Globus pallidus (tissue), 1 donor: ENCODE results near the gene P2RX2.
"Not testable (repeated sequence)": the region's sequence is repeated elsewhere in the genome, so short reads cannot be mapped to it uniquely, and the experiment has no call there.

ENCODE experiments used
- DNase-seq: peaks from one replicate; pipeline ENCODE4 v3.0.0-alpha.2; 2015; ENCODE audit warnings: low spot score

P2RX2 gene

GRCh38 chr12:132583736-132584135 is 34.8 kb upstream of the P2RX2 start:
- no peak for DNase-seq

- DNase-seq = no peak
Measured at GRCh38 chr12:132584429-132584828, 34.1 kb upstream of the P2RX2 start.

- no peak for DNase-seq
Measured at GRCh38 chr12:132585177-132585576, 33.4 kb upstream of the P2RX2 start.

GRCh38 chr12:132586929-132587328 is 31.6 kb upstream of the P2RX2 start:
- DNase-seq = no peak

GRCh38 chr12:132587781-132588180 is 30.8 kb upstream of the P2RX2 start:
- DNase-seq = no peak

- no peak for DNase-seq
Measured at GRCh38 chr12:132588319-132588718, 30.3 kb upstream of the P2RX2 start.

- no peak for DNase-seq
Measured at GRCh38 chr12:132588821-132589669, 29.5 kb upstream of the P2RX2 start.

GRCh38 chr12:132591107-132591935 is 27.3 kb upstream of the P2RX2 start:
- no peak for DNase-seq

GRCh38 chr12:132592282-132592970 is 26.1 kb upstream of the P2RX2 start:
- DNase-seq = no peak

GRCh38 chr12:132593071-132593470 is 25.5 kb upstream of the P2RX2 start:
- no peak for DNase-seq

- DNase-seq = no peak
Measured at GRCh38 chr12:132593521-132593920, 25.1 kb upstream of the P2RX2 start.

- peak; percentile 78 for DNase-seq
Measured at GRCh38 chr12:132593938-132594358, 24.6 kb upstream of the P2RX2 start.

- DNase-seq = no peak
Measured at GRCh38 chr12:132595183-132595582, 23.4 kb upstream of the P2RX2 start.

GRCh38 chr12:132596016-132596415 is 22.6 kb upstream of the P2RX2 start:
- no peak for DNase-seq

GRCh38 chr12:132597333-132598316 is 21.0 kb upstream of the P2RX2 start:
- no peak for DNase-seq

- not testable (repeated sequence) for DNase-seq
Measured at GRCh38 chr12:132599502-132599901, 19.1 kb upstream of the P2RX2 start.

GRCh38 chr12:132600048-132601032 is 18.2 kb upstream of the P2RX2 start:
- peak; percentile 40 for DNase-seq

GRCh38 chr12:132601171-132601883 is 17.2 kb upstream of the P2RX2 start:
- no peak for DNase-seq

- DNase-seq = no peak
Measured at GRCh38 chr12:132602572-132603239, 15.9 kb upstream of the P2RX2 start.
